HG02623 (cell line): ENCODE results near the gene CNN2.

ENCODE experiments used
- ATAC-seq: cut with Tn5 transposase; IDR thresholded peaks from one replicate; pipeline ENCODE4 v1.9.1; 2021; ENCODE audit warnings: moderate library complexity; ENCODE audit not compliant: unreplicated experiment

Gene CNN2

DNA sequence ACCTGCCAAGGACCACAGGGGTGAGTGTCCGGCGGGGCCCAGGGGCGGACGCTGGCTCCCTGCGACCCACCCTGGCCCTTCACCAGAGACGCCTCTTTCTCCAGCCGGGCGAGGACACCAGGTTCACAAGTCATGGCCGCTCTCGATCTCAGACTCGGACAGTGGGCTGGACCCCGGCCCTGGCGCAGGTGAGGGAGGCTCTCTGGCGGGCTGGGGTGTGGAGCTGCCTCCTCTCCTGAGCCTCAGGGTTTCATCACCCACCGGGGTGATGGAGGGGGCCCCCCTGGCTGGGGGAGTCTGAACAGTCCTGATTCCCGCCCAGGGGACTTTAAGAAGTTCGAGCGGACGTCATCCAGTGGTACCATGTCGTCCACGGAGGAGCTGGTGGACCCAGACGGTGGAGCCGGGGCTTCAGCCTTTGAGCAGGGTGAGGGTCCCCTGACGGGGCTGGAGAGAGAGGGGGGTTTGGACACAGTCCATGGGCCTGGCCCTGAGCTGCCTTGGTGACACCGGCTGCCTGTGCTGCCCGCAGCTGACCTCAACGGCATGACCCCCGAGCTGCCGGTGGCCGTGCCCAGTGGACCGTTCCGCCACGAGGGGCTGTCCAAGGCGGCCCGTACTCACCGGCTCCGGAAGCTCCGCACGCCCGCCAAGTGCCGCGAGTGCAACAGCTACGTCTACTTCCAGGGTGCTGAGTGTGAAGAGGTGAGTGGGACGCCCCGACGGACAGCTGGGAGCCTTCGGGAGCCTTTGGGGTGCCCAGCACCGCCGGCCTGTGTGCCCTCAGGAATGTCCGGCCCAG lies 54.2 kb downstream of the CNN2 start:
- ATAC-seq = no peak

DNA sequence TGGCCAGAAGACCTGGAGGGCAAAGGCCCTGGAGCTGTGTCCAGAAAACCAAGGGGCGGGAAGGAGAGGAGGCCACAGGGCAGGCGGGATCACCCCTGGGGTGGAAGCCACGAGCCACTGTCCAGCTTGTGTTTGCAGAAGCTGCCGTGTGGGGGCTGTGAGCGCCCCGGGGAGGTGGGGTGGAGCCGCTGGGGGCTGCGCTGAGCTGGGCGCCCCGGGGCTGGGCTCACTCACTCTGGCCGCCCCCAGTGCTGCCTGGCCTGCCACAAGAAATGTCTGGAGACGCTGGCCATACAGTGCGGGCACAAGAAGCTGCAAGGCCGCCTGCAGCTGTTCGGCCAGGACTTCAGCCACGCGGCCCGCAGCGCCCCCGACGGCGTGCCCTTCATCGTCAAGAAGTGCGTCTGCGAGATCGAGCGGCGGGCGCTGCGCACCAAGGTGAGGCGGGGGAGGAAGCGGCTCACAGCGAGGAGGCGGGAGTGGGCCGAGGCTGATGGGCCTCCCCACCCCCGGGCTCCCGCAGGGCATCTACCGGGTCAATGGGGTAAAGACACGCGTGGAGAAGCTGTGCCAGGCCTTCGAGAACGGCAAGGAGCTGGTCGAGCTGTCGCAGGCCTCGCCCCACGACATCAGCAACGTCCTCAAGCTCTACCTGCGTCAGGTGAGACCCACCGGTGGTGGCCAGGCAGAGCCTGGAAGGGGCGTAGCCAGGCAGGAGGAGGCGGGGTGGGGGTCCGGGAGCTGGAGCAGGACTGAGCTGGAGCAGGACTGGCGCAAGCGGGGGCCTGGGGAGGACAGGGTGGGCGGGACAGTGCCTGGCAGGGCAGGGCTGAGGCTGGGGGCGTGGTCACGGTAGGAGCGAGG lies 55.1 kb downstream of the CNN2 start:
- ATAC-seq = no peak

DNA sequence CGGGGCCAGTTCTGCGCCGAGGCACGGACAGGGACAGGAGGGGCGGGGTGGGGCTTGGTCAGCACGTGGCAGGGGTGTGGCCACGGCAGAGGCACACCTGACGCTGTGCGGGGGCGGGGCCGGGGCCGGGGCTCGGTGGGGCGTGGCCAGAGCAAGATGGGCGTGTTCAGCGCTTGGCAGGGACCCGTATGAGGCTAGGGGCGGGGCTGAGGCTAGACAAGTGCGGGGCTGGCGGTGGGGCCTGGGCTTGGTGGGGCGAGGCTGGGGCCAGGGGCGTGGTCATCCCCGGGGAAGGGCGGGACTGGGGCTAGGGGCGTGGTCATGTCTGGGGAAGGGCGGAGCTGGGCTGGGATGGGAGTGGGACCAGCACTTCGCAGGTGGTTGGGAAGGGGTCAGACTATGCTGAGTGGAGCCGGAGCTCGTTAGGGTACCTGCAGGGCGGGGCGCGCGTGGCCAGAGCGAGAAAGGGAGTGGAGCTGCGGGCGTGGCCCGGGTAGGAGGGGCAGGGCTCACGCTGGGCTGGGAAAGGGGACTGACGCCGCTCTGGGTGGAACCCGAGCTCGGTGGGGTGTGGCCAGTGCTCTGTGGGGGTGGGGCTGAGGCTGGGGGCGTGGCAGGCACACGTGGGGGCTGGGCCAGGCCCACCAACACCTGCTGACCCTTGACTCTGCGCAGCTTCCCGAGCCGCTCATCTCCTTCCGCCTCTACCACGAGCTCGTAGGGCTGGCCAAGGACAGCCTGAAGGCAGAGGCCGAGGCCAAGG lies 55.9 kb downstream of the CNN2 start:
- no peak for ATAC-seq

DNA sequence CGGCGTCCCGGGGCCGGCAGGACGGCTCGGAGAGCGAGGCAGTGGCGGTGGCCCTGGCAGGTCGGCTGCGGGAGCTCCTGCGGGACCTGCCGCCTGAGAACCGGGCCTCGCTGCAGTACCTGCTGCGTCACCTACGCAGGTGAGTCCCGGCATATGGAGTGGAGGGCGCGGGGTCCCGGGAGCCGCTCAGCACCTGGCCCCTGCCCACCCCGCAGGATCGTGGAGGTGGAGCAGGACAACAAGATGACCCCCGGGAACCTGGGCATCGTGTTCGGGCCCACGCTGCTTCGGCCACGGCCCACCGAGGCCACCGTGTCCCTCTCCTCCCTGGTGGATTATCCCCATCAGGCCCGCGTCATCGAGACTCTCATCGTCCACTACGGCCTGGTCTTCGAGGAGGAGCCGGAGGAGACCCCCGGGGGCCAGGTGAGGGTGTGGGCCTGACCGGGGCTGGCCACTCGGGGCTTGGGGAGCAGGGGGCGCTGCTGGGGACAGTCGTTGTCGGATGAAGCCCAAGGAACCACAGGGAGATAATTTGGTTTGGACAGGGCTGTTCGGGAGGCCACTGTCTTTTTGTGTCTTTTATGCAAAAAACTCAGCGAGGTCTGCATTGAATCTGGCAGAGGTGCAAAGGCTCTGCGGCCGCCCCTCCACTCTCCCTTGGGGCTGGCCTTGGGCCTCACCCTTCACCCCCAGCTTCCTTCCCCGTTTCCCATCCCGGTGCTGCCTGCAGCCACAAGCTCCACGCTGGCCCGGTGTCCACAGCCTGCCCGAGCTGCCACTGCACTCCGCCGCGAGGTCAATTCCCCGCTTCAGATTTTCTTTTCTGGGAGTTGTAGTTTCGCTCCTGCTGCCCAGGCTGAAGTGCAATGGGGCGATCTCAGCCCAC lies 56.8 kb downstream of the CNN2 start:
- no peak for ATAC-seq

DNA sequence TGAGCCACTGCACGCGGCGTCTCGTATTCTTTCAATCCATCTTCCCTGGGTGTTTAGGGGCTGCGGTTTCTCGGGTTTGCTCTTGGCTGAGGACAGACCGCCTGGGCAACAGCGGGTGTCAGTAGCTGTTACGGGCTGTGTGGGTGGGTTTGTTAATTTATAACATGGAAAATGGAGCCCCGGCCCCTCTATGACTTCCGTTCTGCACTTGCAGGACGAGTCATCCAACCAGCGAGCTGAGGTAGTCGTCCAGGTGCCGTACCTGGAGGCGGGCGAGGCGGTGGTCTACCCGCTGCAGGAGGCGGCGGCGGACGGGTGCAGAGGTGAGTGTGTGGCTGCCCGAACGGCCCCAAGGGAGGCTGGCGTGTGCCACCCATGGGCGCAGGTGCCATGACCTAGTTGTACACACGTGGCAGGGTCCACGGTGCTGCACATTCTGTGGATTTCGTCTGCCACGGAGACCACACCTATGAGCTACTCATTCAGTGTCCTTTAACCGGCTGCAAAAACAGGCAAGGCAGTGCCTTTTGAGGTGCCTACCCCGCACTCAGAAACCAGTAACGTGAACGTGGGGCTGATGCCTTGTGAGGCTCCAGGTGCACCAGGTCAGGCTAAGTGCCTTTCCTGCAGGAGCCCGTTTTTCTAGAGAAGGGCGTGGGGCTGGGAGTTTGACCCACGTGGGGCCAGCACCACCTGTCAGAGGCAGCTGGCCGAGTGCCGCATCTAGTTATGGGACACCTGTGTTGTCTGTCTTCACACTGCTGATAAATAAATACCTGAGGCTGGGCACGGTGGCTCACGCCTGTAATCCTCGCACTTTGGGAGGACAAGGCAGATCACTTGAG lies 57.8 kb downstream of the CNN2 start:
- ATAC-seq = no peak

DNA sequence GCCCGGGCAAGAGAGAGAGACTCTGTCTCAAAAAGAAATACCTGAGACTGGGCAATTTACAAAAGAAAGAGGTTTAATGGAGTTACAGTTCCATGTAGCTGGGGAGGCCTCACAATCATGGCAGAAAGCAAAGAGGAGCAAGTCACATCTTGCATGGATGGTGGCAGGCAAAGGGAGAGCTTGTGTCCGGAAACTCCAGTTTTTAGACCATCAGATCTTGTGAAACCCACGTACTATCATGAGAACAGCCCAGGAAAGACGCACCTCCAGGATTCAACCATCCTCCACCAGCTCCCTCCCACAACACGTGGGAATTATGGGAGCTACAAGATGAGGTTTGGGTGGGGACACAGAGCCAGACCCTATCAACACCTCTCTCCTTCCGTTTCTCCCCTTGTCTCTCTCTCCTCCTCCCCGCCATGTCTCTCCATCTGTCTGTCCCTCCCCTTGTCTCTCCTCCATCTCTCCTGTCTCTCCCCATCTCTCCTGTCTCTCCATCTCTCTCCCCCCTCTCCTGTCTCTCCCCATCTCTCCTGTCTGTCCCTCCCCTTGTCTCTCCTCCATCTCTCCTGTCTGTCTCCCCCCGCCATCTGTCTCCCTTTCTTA lies 58.7 kb downstream of the CNN2 start:
- ATAC-seq = no peak

DNA sequence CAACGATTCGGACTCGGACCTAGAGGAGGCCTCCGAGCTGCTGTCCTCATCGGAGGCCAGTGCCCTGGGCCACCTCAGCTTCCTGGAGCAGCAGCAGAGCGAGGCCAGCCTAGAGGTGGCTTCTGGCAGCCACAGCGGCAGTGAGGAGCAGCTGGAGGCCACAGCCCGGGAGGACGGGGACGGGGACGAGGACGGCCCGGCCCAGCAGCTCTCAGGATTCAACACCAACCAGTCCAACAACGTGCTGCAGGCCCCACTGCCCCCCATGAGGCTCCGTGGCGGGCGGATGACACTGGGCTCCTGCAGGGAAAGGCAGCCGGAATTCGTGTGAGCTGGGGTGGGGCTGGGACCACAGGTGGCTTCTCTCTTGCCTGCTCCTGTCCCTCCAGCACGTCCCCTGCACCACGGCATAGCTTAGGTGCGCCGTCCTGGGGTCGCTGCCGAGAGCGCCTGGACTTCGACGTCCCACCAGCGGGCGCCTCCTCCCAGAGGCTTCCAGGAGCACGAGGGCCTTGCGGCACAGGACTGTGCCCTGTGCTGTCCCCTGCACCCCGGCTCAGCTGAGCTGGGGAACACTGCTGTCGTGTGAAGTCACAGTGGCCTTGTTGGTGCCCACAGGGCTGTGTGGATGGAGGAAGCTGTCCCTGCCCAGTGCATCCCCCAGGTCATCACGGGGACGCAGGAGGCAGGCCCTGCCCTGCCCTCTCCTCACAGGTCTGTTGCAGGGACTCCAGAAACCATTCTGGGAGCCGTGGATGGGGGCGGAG lies 59.5 kb downstream of the CNN2 start:
- ATAC-seq = no peak

DNA sequence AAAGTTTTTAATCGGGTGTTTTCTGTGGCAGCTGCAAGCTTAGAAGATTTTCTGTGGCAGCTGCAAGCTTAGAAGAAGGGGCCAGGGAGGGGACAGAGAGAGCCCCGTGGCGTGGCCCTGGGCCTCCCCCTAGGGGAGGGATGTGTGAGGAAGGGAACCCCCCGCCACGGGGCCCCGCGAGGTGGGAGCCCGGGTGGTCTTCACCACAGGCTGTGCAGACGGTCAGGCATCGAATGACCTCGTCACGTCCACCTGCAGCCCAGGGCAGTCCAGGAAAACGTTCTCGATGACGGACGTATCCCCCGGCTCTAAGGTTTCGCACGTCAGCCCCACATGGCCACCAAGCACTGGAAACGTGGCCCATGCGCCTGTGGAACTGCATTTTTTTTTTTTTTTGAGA lies 60.2 kb downstream of the CNN2 start:
- ATAC-seq = no peak

DNA sequence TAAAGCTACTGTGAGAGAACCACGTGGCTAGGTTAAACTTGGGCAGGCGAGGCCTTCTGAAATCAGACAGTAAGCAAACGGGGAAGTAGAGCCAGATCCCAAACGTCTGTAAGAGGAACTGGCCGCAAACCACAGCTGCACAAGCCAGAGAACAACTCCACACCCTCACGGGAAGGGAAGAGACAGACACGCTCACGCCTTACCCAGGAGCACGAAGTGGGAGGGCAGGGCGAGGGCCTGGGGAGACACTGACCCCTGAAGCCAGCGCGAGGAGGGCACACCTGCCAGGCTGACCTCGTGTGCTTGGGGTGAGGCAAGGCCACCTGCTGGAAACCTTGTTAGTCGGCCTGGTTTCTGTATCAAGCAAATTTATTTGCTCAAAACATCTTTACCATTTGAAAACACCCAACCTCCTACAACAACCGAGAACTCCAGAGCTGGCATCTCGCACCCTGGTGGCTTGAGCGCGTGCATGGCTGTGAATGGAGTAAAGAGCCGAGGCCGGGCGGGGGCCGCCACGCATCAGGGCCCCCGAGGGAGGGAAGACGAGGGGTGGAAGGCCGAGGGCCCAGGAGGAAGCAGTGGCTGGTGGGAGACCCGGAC lies 61.5 kb downstream of the CNN2 start:
- ATAC-seq = no peak

DNA sequence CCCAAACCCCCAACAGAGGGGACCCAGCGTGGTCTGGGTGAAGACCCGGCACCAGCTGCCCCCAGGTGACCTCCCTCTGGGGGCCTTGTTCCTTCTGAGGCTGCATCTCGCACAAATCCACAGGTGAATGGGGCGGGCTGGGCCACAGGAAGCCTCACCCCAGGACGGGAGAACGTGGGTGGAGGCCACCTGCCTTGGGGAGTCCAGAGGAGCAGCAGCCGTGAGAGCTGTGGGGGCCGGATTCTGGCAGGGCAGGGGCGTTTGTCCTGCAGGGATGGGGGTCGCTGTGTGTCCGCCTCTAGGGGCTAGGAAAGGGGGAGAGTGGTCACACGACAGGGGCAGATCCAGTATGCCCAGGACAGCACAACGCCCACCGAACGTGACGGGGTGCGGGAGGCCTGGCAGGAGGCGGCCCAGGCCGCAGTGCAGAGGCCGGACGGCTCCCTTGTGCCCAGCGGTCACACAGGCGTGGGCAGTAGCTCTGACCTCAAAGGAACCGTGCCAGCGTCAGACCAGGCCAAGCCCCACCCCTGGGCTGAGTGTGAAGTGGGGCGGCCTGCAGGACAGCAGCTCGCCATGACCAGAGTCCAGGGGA lies 62.1 kb downstream of the CNN2 start:
- no peak for ATAC-seq
